Adrenal gland (tissue), 12 donors: ENCODE results near the gene USP10. TPM values are rescaled to one million over a fixed set of nuclear protein-coding genes. Genes with fewer than 3 reads are reported as not detected.

ENCODE experiments used
- DNase-seq, 7 donors: peaks; one replicate each; pipeline ENCODE4 v3.0.0-alpha.2; 2019 to 2020
- H3K27ac ChIP-seq, 5 donors: fragments of 200-600 bp; sonication (generic) in 4 of 5; 1 replicate in 3 of 5; 2 replicates in 2 of 5; pipeline versions ENCODE4 v1.5.1 to v1.8.0; 2016 to 2020; ENCODE audit warnings: mild to moderate bottlenecking in 1 of 5
- H3K27me3 ChIP-seq: fragments of 200-600 bp; 2 replicates; pipeline ENCODE4 v1.8.0; 2021
- H3K36me3 ChIP-seq, 2 donors: fragments of 200-600 bp; replicated peaks in 1 of 2; 1 replicate in 1 of 2; 2 replicates in 1 of 2; pipeline versions ENCODE4 v1.5.1 to v1.8.0; 2018 to 2022
- H3K4me1 ChIP-seq, 2 donors: fragments of 200-600 bp; replicated peaks in 1 of 2; 1 replicate in 1 of 2; 2 replicates in 1 of 2; pipeline versions ENCODE4 v1.5.1 to v1.8.0; 2018 to 2021
- H3K4me3 ChIP-seq, 4 donors: fragments of 200-600 bp; sonication (generic) in 3 of 4; one replicate each; pipeline ENCODE4 v1.5.1; 2016 to 2018
- H3K9me3 ChIP-seq, 3 donors: fragments of 200-600 bp; sonication (generic) in 1 of 3; replicated peaks in 1 of 3; 1 replicate in 2 of 3; 2 replicates in 1 of 3; pipeline versions ENCODE4 v1.5.1 to v1.8.0; 2016 to 2021
- POLR2A ChIP-seq, 2 donors: fragments of 450-650 bp; IDR thresholded peaks; one replicate each; pipeline ENCODE4 v1.6.1; 2017; ENCODE audit warnings: antibody characterized with exemption in 2 of 2, mild to moderate bottlenecking in 2 of 2, moderate library complexity in 1 of 2
- WGBS, 4 donors: extraction: QIAGEN DNeasy Blood & Tissue Kit in 2 of 4; methylation state at CpG; one replicate each; pipeline versions ENCODE4 v1.1.5 to v1.1.7; 2013 to 2017; 5-methylcytosine and 5-hydroxymethylcytosine counted together
- intact Hi-C, 2 donors: fragments of 100-400 bp; cut with DNase I; formaldehyde crosslinking; loops; one replicate each; pipeline versions ENCODE4 v1.14.1 to v1.15.0; 2022 to 2023
- polyA plus RNA-seq, 3 donors: library from polyadenylated mRNA; stranded (reverse); fragments of 200-250 nt in 2 of 3; fragments of 350-450 nt in 1 of 3; fragmentation: Illumina TruSeq in 1 of 3; extraction: RNeasy Lipid Tissue Mini Kit (QIAGEN cat#74804) in 1 of 3; gene quantifications; one replicate each; pipeline ENCODE4 v1.2.3, GENCODE V29; 2013 to 2014
- total RNA-seq, 9 donors: library from RNA; depleted of rRNA in 4 of 9; stranded (reverse); fragments of >200 nt in 4 of 9; fragments of 120-200 nt in 1 of 9; fragmentation: NEBNext Ultra II Directional in 1 of 9; extraction: Animal tissue kit (Norgen Biotek cat#: 25700) in 1 of 9; gene quantifications; one replicate each; pipeline versions ENCODE4 v1.1.0 to v1.2.4, GENCODE V29; 2013 to 2023
- TF ChIP-seq, protein P1 (sequence below), 6 experiments: fragments of 450-650 bp in 4 of 6; fragments of 200-600 bp in 2 of 6; sonication (generic) in 1 of 6; IDR thresholded peaks; 1 replicate in 5 of 6; 2 replicates in 1 of 6; pipeline versions ENCODE4 v1.5.1 to v1.8.0; 2016 to 2021; ENCODE audit warnings: antibody characterized with exemption in 6 of 6, mild to moderate bottlenecking in 2 of 6, moderate library complexity in 1 of 6
- donor health status: healthy with polysubstance abuse.
- donor health status: Bipolar disorder and iron deficiency.
- donor health status: DM: yes; HTN: yes; CAD: no.
- donor health status: DM: no; HTN: no; CAD: no.
- donor health status: DM: no; HTN: no; CAD: no.
- donor health status: DM: yes; HTN: yes; CAD: no.

USP10 gene
- total and polyA plus RNA-seq, 12 donors, result 16.2 to 154 (median 60.4) TPM

DNA sequence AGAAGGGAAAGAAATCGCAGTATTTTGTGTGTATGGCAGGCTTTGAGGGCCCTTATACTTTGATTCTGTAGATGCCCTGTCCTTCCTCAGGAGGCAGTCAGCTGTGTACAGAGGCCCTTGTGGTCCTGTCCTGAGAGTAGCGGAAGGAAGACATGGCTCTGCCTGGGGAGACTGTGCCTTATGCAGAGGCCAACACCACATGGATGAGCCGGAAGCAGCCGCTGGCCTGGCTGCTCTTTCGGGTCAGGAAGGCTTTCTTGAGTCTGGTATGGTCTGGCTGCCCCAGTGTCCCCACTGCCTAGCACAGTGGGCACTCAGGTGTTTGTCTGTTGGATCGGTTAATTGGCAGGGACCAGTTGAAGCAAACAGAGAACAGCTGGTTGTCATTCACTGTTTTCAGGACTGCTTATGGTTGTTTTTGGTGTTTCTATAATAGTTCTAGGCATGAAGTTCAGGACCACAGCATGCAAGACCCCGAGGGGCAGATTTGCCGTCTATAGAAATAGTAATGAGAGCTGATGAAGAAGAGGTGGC lies 12.4 kb downstream of the USP10 start:
- 90 to 93% (median 92%) methylated on average over 6 to 8 of the region's 8 CpGs for WGBS, 4 donors
- TF ChIP-seq, protein P1, sequence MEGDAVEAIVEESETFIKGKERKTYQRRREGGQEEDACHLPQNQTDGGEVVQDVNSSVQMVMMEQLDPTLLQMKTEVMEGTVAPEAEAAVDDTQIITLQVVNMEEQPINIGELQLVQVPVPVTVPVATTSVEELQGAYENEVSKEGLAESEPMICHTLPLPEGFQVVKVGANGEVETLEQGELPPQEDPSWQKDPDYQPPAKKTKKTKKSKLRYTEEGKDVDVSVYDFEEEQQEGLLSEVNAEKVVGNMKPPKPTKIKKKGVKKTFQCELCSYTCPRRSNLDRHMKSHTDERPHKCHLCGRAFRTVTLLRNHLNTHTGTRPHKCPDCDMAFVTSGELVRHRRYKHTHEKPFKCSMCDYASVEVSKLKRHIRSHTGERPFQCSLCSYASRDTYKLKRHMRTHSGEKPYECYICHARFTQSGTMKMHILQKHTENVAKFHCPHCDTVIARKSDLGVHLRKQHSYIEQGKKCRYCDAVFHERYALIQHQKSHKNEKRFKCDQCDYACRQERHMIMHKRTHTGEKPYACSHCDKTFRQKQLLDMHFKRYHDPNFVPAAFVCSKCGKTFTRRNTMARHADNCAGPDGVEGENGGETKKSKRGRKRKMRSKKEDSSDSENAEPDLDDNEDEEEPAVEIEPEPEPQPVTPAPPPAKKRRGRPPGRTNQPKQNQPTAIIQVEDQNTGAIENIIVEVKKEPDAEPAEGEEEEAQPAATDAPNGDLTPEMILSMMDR (IDR thresholded peaks at IDR 0.05), result no peak
- no peak for TF ChIP-seq POLR2A (IDR thresholded peaks at IDR 0.05)
- Histone ChIP-seq H3K36me3 (no peaks in the 10 kb centered on the region), H3K4me3 (no peak overlapping the region), H3K27me3 (no peaks in the 10 kb centered on the region), H3K4me1 (peaks cover 0 to 16% of the 10 kb centered on the region in 2 donors), H3K9me3 (no peaks in the 10 kb centered on the region), H3K27ac (no peak overlapping the region)
- intact Hi-C loops, result no loop called here
- DNase-seq, result no peak

DNA sequence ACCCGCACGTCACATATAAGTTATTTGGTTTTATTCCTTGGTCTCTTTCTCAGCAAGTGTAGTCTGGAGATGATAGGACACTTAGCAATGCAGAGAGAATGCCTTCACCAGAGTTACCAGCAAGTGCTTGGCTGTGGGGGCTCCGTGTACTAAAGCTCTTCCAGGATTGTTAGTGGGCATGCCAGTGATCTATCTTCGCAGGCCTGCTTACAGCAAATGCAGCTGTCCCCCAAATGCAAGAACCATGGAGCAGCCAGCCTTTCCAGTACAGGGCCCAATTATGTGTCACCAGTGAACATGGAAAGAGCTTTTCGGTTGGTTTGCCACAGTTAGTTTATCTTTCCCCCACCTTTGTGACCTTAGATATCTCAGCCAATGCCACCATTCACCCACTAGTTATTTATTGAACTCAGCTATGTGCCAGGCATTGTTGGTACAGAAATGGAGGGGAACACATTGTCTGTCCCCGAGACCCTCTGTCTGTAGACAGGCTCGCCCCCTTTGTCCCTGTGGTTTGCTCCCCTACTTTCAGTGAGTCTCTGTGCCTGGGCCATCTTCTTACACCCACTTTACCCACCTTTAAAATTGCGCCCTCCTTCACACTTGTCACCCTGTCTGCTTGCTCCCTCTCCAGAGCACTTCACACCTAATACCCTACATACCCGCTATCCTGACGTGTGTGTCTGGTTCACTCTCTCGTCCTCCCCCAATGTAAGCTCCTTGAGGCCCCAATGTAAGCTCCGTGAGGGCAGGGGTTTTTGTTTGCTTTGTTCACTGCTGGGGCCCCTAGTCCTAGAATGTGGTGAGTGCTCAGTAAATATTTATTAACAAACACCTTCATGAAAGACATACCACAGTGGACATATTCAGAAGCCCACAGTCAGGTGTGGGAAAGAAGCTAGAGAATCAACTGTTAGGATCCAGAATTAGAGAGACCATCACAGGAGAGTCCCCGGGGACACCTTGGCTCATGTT lies 13.3 kb downstream of the USP10 start:
- H3K4me3 ChIP-seq, result no peak overlapping the region

DNA sequence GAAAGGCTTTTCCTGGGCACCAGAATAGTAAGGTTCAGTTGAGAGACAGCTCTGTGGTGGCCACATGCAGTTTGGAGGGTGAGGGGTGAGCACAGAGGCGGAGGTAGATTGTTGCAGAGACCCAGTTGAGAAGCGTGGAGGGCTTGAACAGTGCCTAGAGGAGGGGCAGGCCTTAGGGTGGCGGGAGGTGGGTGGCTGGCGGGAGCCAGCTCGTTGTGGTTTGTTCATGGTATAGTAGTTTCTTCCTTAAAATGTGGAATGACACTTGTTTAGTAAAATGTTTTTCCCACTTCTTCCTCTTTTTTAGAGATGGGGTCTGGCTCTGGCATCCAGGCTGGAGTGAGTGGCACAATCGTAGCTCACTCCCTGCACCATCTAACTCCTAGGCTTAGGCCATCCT lies 14.2 kb downstream of the USP10 start:
- H3K27me3 ChIP-seq, result no peaks in the 10 kb centered on the region
- 78 to 88% (median 84%) methylated on average over 6 of the region's 6 CpGs for WGBS, 4 donors
- H3K4me1 ChIP-seq, result peaks cover 0 to 14% of the 10 kb centered on the region in 2 donors
- no peak overlapping the region for H3K4me3 ChIP-seq
- no peak for DNase-seq
- H3K9me3 ChIP-seq, result no peaks in the 10 kb centered on the region
- H3K27ac ChIP-seq, result no peak overlapping the region
- TF ChIP-seq POLR2A (IDR thresholded peaks at IDR 0.05), result no peak
- TF ChIP-seq, protein P1 (IDR thresholded peaks at IDR 0.05), result no peak
- H3K36me3 ChIP-seq, result no peaks in the 10 kb centered on the region
- intact Hi-C loops, result no loop called here

More for the DNA sequence above, 13.3 kb downstream of the USP10 start:
- H3K9me3 ChIP-seq, result no peaks in the 10 kb centered on the region
- intact Hi-C loops, result no loop called here
- H3K27ac ChIP-seq, result no peak overlapping the region
- no peaks in the 10 kb centered on the region for H3K27me3 ChIP-seq
- 91 to 94% (median 92%) methylated on average over 13 of the region's 13 CpGs for WGBS, 4 donors
- H3K36me3 ChIP-seq, result no peaks in the 10 kb centered on the region
- DNase-seq, result no peak
- TF ChIP-seq POLR2A (IDR thresholded peaks at IDR 0.05), result no peak
- TF ChIP-seq, protein P1 (IDR thresholded peaks at IDR 0.05), result no peak
- peaks cover 0 to 14% of the 10 kb centered on the region in 2 donors for H3K4me1 ChIP-seq

DNA sequence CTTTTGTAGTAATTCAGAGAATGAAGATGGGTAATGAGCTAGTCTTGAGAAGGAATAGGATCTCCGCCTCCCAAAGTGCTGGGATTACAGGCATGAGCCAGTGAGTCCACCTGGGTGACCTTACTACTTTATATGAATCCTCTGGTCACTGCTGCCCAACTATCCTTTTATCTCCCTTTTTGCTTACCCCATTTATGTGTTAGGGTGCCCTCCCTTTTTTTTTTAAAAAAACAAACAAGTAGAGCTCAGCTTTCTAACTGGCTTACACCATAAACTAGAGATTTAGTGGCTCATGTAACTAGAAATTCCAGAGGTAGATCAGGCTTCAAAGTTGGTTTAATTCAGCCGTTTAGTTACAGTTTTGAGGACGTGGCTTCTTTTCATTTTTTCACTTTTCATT lies 15.6 kb downstream of the USP10 start:
- intact Hi-C loops, result loop anchor here in 1 of 2 donors (5.0 kb wide), 1 partner anchor 38 kb away; no protein-coding TSS in a partner anchor
- 77 to 85% (median 81%) methylated on average over 3 of the region's 3 CpGs for WGBS, 4 donors
- no peak for DNase-seq
- TF ChIP-seq, protein P1 (IDR thresholded peaks at IDR 0.05), result no peak
- TF ChIP-seq POLR2A (IDR thresholded peaks at IDR 0.05), result no peak
- H3K36me3 ChIP-seq, result no peaks in the 10 kb centered on the region
- no peaks in the 10 kb centered on the region for H3K9me3 ChIP-seq
- no peaks in the 10 kb centered on the region for H3K27me3 ChIP-seq
- H3K27ac ChIP-seq, result no peak overlapping the region
- peaks cover 11 to 27% of the 10 kb centered on the region in 2 donors for H3K4me1 ChIP-seq
- H3K4me3 ChIP-seq, result no peak overlapping the region
